Neural progenitor cell (in vitro differentiated cells): ENCODE data around the gene METTL5. TPM values are rescaled to one million over a fixed set of nuclear protein-coding genes. Genes with fewer than 3 reads are reported as not detected.
"Not testable (repeated sequence)": the region's sequence is repeated elsewhere in the genome, so short reads cannot be mapped to it uniquely, and the experiment has no call there.

Experiments
- DNase-seq: peaks from one replicate; pipeline ENCODE4 v3.0.0-alpha.2; 2016; ENCODE audit warnings: low spot score
- H2AFZ ChIP-seq: fragments of 200-600 bp; sonication (generic); replicated peaks from 2 replicates; pipeline ENCODE4 v1.6.1; 2016; ENCODE audit warnings: antibody characterized with exemption
- H3F3A ChIP-seq: fragments of 200-600 bp; sonication (generic); 2 replicates; pipeline ENCODE4 v1.6.1; 2016; ENCODE audit warnings: antibody characterized with exemption, low read depth
- H3K27ac ChIP-seq: fragments of 200-600 bp; sonication (generic); 2 replicates; pipeline ENCODE4 v1.5.1; 2016; ENCODE audit warnings: mild to moderate bottlenecking
- H3K27me3 ChIP-seq: fragments of 200-600 bp; sonication (generic); 2 replicates; pipeline ENCODE4 v1.6.1; 2016; ENCODE audit warnings: mild to moderate bottlenecking, moderate library complexity
- H3K36me3 ChIP-seq: fragments of 200-600 bp; sonication (generic); 2 replicates; pipeline ENCODE4 v1.5.1; 2016
- H3K4me1 ChIP-seq: fragments of 200-600 bp; sonication (generic); 2 replicates; pipeline ENCODE4 v1.6.1; 2016; ENCODE audit warnings: mixed run types
- H3K4me2 ChIP-seq: fragments of 200-600 bp; sonication (generic); 2 replicates; pipeline ENCODE4 v1.6.1; 2016
- H3K4me3 ChIP-seq: fragments of 200-600 bp; sonication (generic); 2 replicates; pipeline ENCODE4 v1.5.1; 2016
- H3K79me2 ChIP-seq: fragments of 200-600 bp; sonication (generic); 2 replicates; pipeline ENCODE4 v1.6.1; 2016; ENCODE audit warnings: low read depth
- H3K9ac ChIP-seq: fragments of 200-600 bp; sonication (generic); 2 replicates; pipeline ENCODE4 v1.6.1; 2016
- H3K9me3 ChIP-seq: fragments of 200-600 bp; sonication (generic); 2 replicates; pipeline ENCODE4 v1.5.1; 2016; ENCODE audit warnings: low read depth
- H4K20me1 ChIP-seq: fragments of 200-600 bp; sonication (generic); 2 replicates; pipeline ENCODE4 v1.6.1; 2016; ENCODE audit warnings: low read depth
- H3K27ac Mint-ChIP-seq: 3 replicates; pipeline ENCODE4 v1.8.0; 2021; ENCODE audit warnings: mixed read lengths
- H3K27me3 Mint-ChIP-seq: 2 replicates; pipeline ENCODE4 v1.8.0; 2022; ENCODE audit warnings: low read depth, mild to moderate bottlenecking, inconsistent platforms, moderate library complexity, mixed read lengths; ENCODE audit not compliant: insufficient read depth
- H3K36me3 Mint-ChIP-seq: 3 replicates; pipeline ENCODE4 v1.8.0; 2021; ENCODE audit warnings: mixed read lengths
- H3K4me1 Mint-ChIP-seq: 3 replicates; pipeline ENCODE4 v1.8.0; 2021; ENCODE audit warnings: mixed read lengths
- H3K4me3 Mint-ChIP-seq: 3 replicates; pipeline ENCODE4 v1.8.0; 2021; ENCODE audit warnings: mild to moderate bottlenecking, moderate library complexity, mixed read lengths
- H3K9me3 Mint-ChIP-seq: 3 replicates; pipeline ENCODE4 v1.8.0; 2020; ENCODE audit warnings: mixed read lengths
- EZH2 ChIP-seq: fragments of 200-600 bp; sonication (generic); IDR thresholded peaks from 2 replicates; pipeline ENCODE4 v1.6.1; 2017; ENCODE audit warnings: antibody characterized with exemption, mild to moderate bottlenecking, moderate library complexity
- EZH2phosphoT487 ChIP-seq: fragments of 200-600 bp; sonication (generic); IDR thresholded peaks from 2 replicates; pipeline ENCODE4 v1.6.1; 2017; ENCODE audit warnings: antibody characterized with exemption
- total RNA-seq: library from RNA; depleted of rRNA; stranded (reverse); fragments of >200 nt; gene quantifications from 2 replicates; pipeline ENCODE4 v1.2.3, GENCODE V29; 2015; ENCODE audit warnings: low replicate concordance
- TF ChIP-seq, protein P1 (sequence below): fragments of 200-600 bp; sonication (generic); IDR thresholded peaks from 2 replicates; pipeline ENCODE4 v1.5.1; 2017; ENCODE audit warnings: antibody characterized with exemption, mild to moderate bottlenecking

METTL5 gene
- total RNA-seq: 98.5 and 146 TPM in 2 replicates

DNA sequence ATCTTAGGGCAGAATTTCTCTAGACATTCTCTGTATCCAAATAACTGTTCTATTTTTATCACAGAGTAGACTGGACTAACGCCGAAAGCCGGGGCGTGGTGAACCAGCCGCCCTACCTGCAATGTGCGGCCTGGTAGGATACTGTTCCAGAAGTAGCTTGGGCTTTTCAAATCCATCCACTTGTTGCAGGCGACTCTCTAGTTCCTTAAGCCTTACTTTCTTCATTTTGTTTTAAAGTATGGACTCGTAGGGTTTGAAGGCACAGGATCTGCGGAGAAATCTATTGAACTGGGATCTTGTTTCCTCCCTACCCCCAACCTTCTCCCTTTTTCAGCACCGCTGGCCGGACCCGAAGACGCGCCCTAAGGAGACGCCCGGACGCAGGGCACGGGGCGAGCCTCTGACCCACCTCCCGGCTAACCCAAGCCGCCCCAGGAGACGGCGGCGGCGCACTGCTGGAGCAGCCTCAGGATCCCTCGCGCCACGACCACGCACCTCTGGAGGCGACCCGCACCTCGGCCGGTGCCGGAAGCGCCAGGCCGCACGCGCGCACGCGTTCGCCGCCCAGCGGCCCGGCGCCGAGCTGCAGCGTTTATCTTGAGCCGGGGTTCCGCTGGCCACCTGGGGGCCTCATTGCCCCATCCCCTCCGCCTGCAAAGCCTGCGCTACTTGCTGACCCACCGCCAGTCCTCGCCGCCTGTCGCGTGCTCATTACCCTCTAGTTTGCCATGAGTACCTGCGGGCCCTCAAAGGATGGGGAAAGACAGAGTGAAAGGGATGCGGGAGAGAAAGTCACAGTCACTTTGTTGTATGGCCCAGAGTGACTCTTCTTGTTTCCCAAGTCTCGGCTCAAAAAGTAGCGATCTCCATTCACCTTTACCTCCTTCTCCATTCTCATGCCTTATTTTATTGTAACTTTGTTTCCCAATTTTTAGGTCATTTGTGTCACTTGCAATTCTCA is at the start of gene METTL5:
METTL5 (minus strand) TSS at position 533 of the 961 bp plus-strand sequence; CDS start at position 225, 308 bp downstream.
- H3K9me3 Mint-ChIP-seq: no peaks in the 10 kb centered on the region

DNA sequence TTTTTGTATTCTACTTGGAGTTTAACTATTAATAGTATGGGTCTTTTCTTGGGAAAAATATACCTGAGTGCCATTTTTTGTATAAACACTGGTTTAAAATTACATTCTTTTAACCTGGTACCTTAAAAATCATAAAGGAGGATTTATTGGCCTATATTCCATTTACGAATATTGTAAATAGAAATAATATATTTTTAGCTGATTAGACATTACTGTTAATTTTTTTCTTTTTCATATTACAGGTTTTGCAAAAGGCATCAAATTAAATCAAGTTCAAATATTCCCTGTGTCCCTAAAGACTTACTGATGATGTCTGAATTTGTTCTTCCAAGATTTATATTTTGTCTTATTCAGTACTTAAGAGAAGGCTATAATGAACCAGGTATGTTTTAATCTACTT is 47.3 kb upstream of the METTL5 start:
- Histone ChIP-seq H3K36me3 (no peaks in the 10 kb centered on the region), H3K4me2 (no peak overlapping the region), H3K27ac (no peak overlapping the region), H4K20me1 (no peaks in the 10 kb centered on the region), H3F3A (no peaks in the 10 kb centered on the region), H3K79me2 (peaks cover 12% of the 10 kb centered on the region), H3K4me3 (no peak overlapping the region), H2AFZ (no peak overlapping the region), H3K9me3 (no peaks in the 10 kb centered on the region), H3K27me3 (no peaks in the 10 kb centered on the region), H3K9ac (no peak overlapping the region), H3K4me1 (no peaks in the 10 kb centered on the region)
- Mint-ChIP-seq H3K9me3 (no peaks in the 10 kb centered on the region), H3K27ac (no peak overlapping the region), H3K27me3 (no peaks in the 10 kb centered on the region), H3K4me1 (peaks cover 2% of the 10 kb centered on the region), H3K36me3 (peaks cover 10% of the 10 kb centered on the region), H3K4me3 (no peak overlapping the region)
- TF ChIP-seq EZH2 (no peak), EZH2phosphoT487 (no peak)
- TF ChIP-seq, protein P1, sequence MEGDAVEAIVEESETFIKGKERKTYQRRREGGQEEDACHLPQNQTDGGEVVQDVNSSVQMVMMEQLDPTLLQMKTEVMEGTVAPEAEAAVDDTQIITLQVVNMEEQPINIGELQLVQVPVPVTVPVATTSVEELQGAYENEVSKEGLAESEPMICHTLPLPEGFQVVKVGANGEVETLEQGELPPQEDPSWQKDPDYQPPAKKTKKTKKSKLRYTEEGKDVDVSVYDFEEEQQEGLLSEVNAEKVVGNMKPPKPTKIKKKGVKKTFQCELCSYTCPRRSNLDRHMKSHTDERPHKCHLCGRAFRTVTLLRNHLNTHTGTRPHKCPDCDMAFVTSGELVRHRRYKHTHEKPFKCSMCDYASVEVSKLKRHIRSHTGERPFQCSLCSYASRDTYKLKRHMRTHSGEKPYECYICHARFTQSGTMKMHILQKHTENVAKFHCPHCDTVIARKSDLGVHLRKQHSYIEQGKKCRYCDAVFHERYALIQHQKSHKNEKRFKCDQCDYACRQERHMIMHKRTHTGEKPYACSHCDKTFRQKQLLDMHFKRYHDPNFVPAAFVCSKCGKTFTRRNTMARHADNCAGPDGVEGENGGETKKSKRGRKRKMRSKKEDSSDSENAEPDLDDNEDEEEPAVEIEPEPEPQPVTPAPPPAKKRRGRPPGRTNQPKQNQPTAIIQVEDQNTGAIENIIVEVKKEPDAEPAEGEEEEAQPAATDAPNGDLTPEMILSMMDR: no peak
- DNase-seq: no peak

More for the DNA sequence above, at the start of gene METTL5:
- TF ChIP-seq EZH2: no peak
- TF ChIP-seq EZH2phosphoT487: no peak
- TF ChIP-seq, protein P1: peak; percentile 98
- H3K9me3 ChIP-seq: no peaks in the 10 kb centered on the region
- H3K27ac Mint-ChIP-seq: peak within 1 kb of the TSS; percentile 69
- peaks cover 6% of the 10 kb centered on the region for H3K27me3 ChIP-seq
- H3K79me2 ChIP-seq: peaks cover 59% of the 10 kb centered on the region
- peaks cover 8% of the 10 kb centered on the region for H3K36me3 Mint-ChIP-seq
- peak within 1 kb of the TSS; percentile 65 for H3K4me3 ChIP-seq
- H3K4me1 ChIP-seq: peaks cover 18% of the 10 kb centered on the region
- DNase-seq: peak; percentile 93
- peak within 1 kb of the TSS; percentile 92 for H3K4me2 ChIP-seq
- H3K4me1 Mint-ChIP-seq: peaks cover 44% of the 10 kb centered on the region
- H2AFZ ChIP-seq: peak within 1 kb of the TSS; percentile 77
- H3K27ac ChIP-seq: no peak within 1 kb of the TSS
- H3K9ac ChIP-seq: peak within 1 kb of the TSS; percentile 51
- peak within 1 kb of the TSS; percentile 95 for H3K4me3 Mint-ChIP-seq
- peaks cover 4% of the 10 kb centered on the region for H3K27me3 Mint-ChIP-seq
- H4K20me1 ChIP-seq: peaks cover 26% of the 10 kb centered on the region
- H3K36me3 ChIP-seq: no peaks in the 10 kb centered on the region
- peaks cover 14% of the 10 kb centered on the region for H3F3A ChIP-seq

DNA sequence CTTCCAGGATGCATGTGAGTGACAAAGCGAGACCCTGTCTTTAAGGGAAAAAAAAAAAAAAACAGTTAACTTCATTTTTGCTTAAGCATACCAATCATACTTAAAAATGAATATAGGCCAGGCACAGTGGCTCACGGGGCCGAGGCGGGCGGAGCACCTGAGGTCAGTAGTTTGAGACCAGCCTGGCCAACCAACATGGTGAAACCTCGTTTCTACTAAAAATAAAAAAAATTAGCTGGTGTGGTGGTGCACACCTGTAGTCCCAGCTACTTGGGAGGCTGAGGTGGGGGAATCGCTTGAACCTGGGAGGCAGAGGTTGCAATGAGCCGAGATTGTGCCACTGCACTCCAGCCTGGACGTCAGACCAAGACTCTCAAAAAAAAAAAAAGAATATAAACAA is 46.7 kb upstream of the METTL5 start:
- H3K4me3 Mint-ChIP-seq, H3K9me3 Mint-ChIP-seq, H3K36me3 Mint-ChIP-seq, H3K4me2 ChIP-seq, H3K9ac ChIP-seq, H3K27me3 Mint-ChIP-seq, H3F3A ChIP-seq, H3K4me3 ChIP-seq, H3K4me1 Mint-ChIP-seq, DNase-seq, H3K9me3 ChIP-seq, H3K27me3 ChIP-seq, H3K27ac ChIP-seq, H3K36me3 ChIP-seq, H4K20me1 ChIP-seq, H3K4me1 ChIP-seq, H3K27ac Mint-ChIP-seq, H2AFZ ChIP-seq: not testable (repeated sequence)
- peaks cover 19% of the 10 kb centered on the region for H3K79me2 ChIP-seq

DNA sequence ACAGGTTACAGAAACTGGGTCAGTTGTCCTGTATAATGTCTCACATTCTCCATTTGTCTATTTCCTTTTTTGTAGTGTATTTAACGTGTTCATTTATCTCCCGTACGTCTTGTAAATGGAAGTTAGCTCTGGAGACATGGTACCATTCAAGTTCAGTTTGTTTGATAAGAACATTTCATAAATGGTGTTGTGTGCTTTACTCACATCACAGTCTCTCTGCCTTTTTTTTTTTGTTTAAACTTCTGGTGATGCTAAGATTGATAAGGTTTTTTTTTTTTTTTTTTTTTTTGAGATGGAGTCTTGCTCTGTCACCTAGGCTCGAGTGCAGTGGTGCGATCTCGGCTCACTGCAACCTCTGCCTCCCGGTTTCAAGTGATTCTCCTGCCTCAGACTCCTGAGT is 44.2 kb upstream of the METTL5 start:
- Histone ChIP-seq H3F3A (peaks cover 6% of the 10 kb centered on the region), H3K4me1 (no peaks in the 10 kb centered on the region), H3K9ac (no peak overlapping the region), H4K20me1 (no peaks in the 10 kb centered on the region), H3K4me2 (no peak overlapping the region), H3K36me3 (no peaks in the 10 kb centered on the region), H3K79me2 (peaks cover 32% of the 10 kb centered on the region), H2AFZ (no peak overlapping the region), H3K27ac (peak overlapping the region; percentile 29), H3K27me3 (no peaks in the 10 kb centered on the region), H3K4me3 (no peak overlapping the region), H3K9me3 (no peaks in the 10 kb centered on the region)
- no peak for DNase-seq
- TF ChIP-seq EZH2 (no peak), EZH2phosphoT487 (no peak)
- TF ChIP-seq, protein P1: no peak
- H3K27ac Mint-ChIP-seq: no peak overlapping the region
- no peak overlapping the region for H3K4me3 Mint-ChIP-seq
- H3K4me1 Mint-ChIP-seq: peaks cover 8% of the 10 kb centered on the region
- no peaks in the 10 kb centered on the region for H3K27me3 Mint-ChIP-seq
- peaks cover 3% of the 10 kb centered on the region for H3K36me3 Mint-ChIP-seq
- peaks cover 3% of the 10 kb centered on the region for H3K9me3 Mint-ChIP-seq
